HS-5 (cell line): ENCODE results near the gene C7orf57.

Experiments
- DNase-seq: peaks from one replicate; pipeline ENCODE4 v3.0.0-alpha.2; 2012; ENCODE audit warnings: low read depth

The C7orf57 gene

GRCh38 chr7:48085433-48085791 is 50.1 kb downstream of the C7orf57 start:
- no peak for DNase-seq

GRCh38 chr7:48085942-48086341 is 50.6 kb downstream of the C7orf57 start:
- no peak for DNase-seq

- DNase-seq: no peak
These were observed 52.0 kb downstream of the C7orf57 start for GRCh38 chr7:48087349-48087748.

- DNase-seq: peak; percentile 79
These were observed 53.3 kb downstream of the C7orf57 start for GRCh38 chr7:48088559-48089045.

GRCh38 chr7:48089046-48090003 is 54.0 kb downstream of the C7orf57 start, which contains the start of gene UPP1:
UPP1 (plus strand) TSS chr7:48089265; CDS start chr7:48094784, 5,519 bp downstream.
- DNase-seq: no peak

GRCh38 chr7:48090095-48090805 is 54.9 kb downstream of the C7orf57 start:
- DNase-seq: no peak

- no peak for DNase-seq
These were observed 56.4 kb downstream of the C7orf57 start for GRCh38 chr7:48091506-48092433.

- DNase-seq: no peak
These were observed 59.5 kb downstream of the C7orf57 start for GRCh38 chr7:48094861-48095293.

GRCh38 chr7:48096273-48096672 is 60.9 kb downstream of the C7orf57 start:
- DNase-seq: no peak

GRCh38 chr7:48097521-48098231 is 62.3 kb downstream of the C7orf57 start:
- no peak for DNase-seq

- DNase-seq: no peak
These were observed 63.5 kb downstream of the C7orf57 start for GRCh38 chr7:48098846-48099245.

GRCh38 chr7:48099781-48100180 is 64.4 kb downstream of the C7orf57 start:
- no peak for DNase-seq

- no peak for DNase-seq
These were observed 66.0 kb downstream of the C7orf57 start for GRCh38 chr7:48101352-48101751.

GRCh38 chr7:48101968-48102367 is 66.6 kb downstream of the C7orf57 start:
- DNase-seq: no peak

GRCh38 chr7:48102530-48102929 is 67.2 kb downstream of the C7orf57 start:
- no peak for DNase-seq

- no peak for DNase-seq
These were observed 69.7 kb downstream of the C7orf57 start for GRCh38 chr7:48105045-48105444.

GRCh38 chr7:48106906-48107659 is 71.7 kb downstream of the C7orf57 start:
- no peak for DNase-seq

- no peak for DNase-seq
These were observed 72.7 kb downstream of the C7orf57 start for GRCh38 chr7:48107926-48108472.

- no peak for DNase-seq
These were observed 73.9 kb downstream of the C7orf57 start for GRCh38 chr7:48108959-48109847.
